HCT116 (cell line): ENCODE results near the gene GNAS. TPM values are rescaled to one million over a fixed set of nuclear protein-coding genes. Genes with fewer than 3 reads are reported as not detected.

Experiments
- microRNA counts: library from miRNA; unstranded; fragments of <30 nt; microRNA quantifications from one replicate; lab custom pipeline; 2015
- microRNA-seq: library from miRNA; unstranded; fragments of <30 nt; microRNA quantifications from one replicate; pipeline ENCODE4, GENCODE V29; 2016; ENCODE audit warnings: borderline number of aligned reads
- total RNA-seq: library from RNA; stranded (reverse); gene quantifications from one replicate; pipeline ENCODE4 v1.2.1, GENCODE V29; 2021; ENCODE audit not compliant: unreplicated experiment

The GNAS gene
- total RNA-seq, 1 experiment from 2014 or later, result 699 TPM

MicroRNAs encoded within 50 kb of the gene (microRNA counts, 767-probe panel; counts per million panel counts)
- microRNA hsa-miR-296-3p (lab: Ali Mortazavi, UCI) (not detected), microRNA hsa-miR-296-5p (lab: Ali Mortazavi, UCI) (not detected), microRNA hsa-miR-298 (lab: Ali Mortazavi, UCI) (not detected)

Small RNA genes within 50 kb of the gene (microRNA-seq; reads per million reads assigned to microRNA genes)
- not detected for gene MIR298

Other genes with a start within 250 kb of the GNAS start
- gene STX16, start 201.4 kb upstream of the GNAS start, total RNA-seq, result 55.1 TPM
- gene NPEPL1, start 159.9 kb upstream of the GNAS start, total RNA-seq, result 16.6 TPM
- not detected for gene GNAS-AS1, start 1.8 kb upstream of the GNAS start, total RNA-seq
- gene NELFCD, start 128.5 kb downstream of the GNAS start, total RNA-seq, result 88.2 TPM
- gene CTSZ, start 154.5 kb downstream of the GNAS start, total RNA-seq, result 100 TPM
- not detected for gene TUBB1, start 166.7 kb downstream of the GNAS start, total RNA-seq
- gene ATP5F1E, start 179.6 kb downstream of the GNAS start, total RNA-seq, result 72.8 TPM
- 129 TPM for gene PRELID3B, start 190.1 kb downstream of the GNAS start, total RNA-seq